ENCODE results near the gene PEX11G. TPM values are rescaled to one million over a fixed set of nuclear protein-coding genes. Genes with fewer than 3 reads are reported as not detected.

PEX11G gene
- total RNA-seq, 1 experiment from 2014 or later: 2.8 TPM

DNA sequence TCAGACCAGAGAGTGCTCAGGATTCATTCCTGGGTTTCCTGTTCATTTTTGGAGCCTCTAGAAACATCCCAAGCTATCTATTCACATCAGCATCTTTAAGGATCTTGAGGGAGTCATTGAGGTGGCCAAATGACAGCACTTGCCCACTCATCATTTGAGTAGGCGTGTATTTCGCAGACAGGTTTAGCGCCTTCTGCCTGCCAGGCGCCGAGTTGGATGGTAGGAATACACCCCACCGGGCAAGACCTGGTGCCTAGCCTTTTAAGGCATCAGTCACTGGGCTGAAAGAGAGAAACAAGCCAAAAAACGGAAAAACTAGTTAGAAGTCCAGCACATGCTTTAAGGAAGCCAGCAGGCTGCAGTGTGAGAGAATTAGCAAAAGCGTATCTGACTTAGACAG, 33.8 kb downstream of the PEX11G start:
- Histone ChIP-seq H4K8ac (replicated peaks; ENCODE audit: insufficient read length, low read depth, low read length) (no peak overlapping the region), H3K4me2 (ENCODE audit: insufficient read depth, insufficient read length, low read length) (no peak overlapping the region), H4K20me1 (ENCODE audit: control insufficient read depth, insufficient read depth, insufficient read length) (no peaks in the 10 kb centered on the region), H4K91ac (ENCODE audit: insufficient read length, low read depth, low read length) (no peak overlapping the region), H3K56ac (ENCODE audit: insufficient read length, low read depth, low read length) (no peak overlapping the region), H2AK5ac (ENCODE audit: insufficient read length, low read length) (no peak overlapping the region), H2BK120ac (ENCODE audit: low read depth, low read length, poor library complexity, severe bottlenecking) (no peak overlapping the region), H3K14ac (ENCODE audit: insufficient read depth, low read length) (no peak overlapping the region), H2BK15ac (ENCODE audit: low read depth, low read length) (no peak overlapping the region), H3K79me2 (ENCODE audit: insufficient read depth, low read length) (no peaks in the 10 kb centered on the region), H2BK5ac (ENCODE audit: insufficient read length, low read length) (no peak overlapping the region), H3T11ph (ENCODE audit: low read length) (no peak overlapping the region), H3K27ac (ENCODE audit: insufficient read length, low read depth, low read length) (no peak overlapping the region), H3K23me2 (ENCODE audit: insufficient read length, low read depth, low read length, poor library complexity, severe bottlenecking) (no peaks in the 10 kb centered on the region), H4K5ac (ENCODE audit: insufficient read length, low read depth, low read length) (no peak overlapping the region), H3K18ac (ENCODE audit: insufficient read length, low read depth, low read length) (no peak overlapping the region), H3K23ac (ENCODE audit: insufficient read length, low read depth, low read length) (no peak overlapping the region), H3K79me1 (ENCODE audit: insufficient read depth, low read depth, low read length, poor library complexity, severe bottlenecking) (no peaks in the 10 kb centered on the region), H3K27me3 (ENCODE audit: insufficient read depth, low read length) (no peaks in the 10 kb centered on the region), H3K4me1 (ENCODE audit: insufficient read depth, low read length) (no peaks in the 10 kb centered on the region), H2AFZ (ENCODE audit: low read length) (no peak overlapping the region), H2BK20ac (ENCODE audit: low read depth, low read length, poor library complexity, severe bottlenecking) (no peak overlapping the region), H3K9me3 (ENCODE audit: control insufficient read depth, low read depth, low read length) (peaks cover 20% of the 10 kb centered on the region), H3K9ac (ENCODE audit: extremely low read depth, insufficient read length, low read length) (no peak overlapping the region), H3K4ac (ENCODE audit: low read depth, low read length) (no peak overlapping the region), H2BK12ac (ENCODE audit: insufficient read length, low read depth, low read length) (no peak overlapping the region)
- Mint-ChIP-seq H3K27ac (no peak overlapping the region; a peak in 1 of 7 replicates), H3K4me1 (no peaks in the 10 kb centered on the region), H3K4me3 (no peak overlapping the region), H3K9me3 (peaks cover 27 to 37% of the 10 kb centered on the region in 2 experiments), H3K27me3 (ENCODE audit: low read depth) (no peaks in the 10 kb centered on the region), H3K36me3 (ENCODE audit: insufficient read depth in 1 of 3, low read depth in 3 of 3) (peaks cover 56 to 78% (median 75%) of the 10 kb centered on the region in 3 experiments)
- TF ChIP-seq, protein P1, sequence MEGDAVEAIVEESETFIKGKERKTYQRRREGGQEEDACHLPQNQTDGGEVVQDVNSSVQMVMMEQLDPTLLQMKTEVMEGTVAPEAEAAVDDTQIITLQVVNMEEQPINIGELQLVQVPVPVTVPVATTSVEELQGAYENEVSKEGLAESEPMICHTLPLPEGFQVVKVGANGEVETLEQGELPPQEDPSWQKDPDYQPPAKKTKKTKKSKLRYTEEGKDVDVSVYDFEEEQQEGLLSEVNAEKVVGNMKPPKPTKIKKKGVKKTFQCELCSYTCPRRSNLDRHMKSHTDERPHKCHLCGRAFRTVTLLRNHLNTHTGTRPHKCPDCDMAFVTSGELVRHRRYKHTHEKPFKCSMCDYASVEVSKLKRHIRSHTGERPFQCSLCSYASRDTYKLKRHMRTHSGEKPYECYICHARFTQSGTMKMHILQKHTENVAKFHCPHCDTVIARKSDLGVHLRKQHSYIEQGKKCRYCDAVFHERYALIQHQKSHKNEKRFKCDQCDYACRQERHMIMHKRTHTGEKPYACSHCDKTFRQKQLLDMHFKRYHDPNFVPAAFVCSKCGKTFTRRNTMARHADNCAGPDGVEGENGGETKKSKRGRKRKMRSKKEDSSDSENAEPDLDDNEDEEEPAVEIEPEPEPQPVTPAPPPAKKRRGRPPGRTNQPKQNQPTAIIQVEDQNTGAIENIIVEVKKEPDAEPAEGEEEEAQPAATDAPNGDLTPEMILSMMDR (conservative IDR thresholded peaks at IDR 0.05): no peak
- DNase-seq: no peak
- WGBS (ENCODE audit: extremely low coverage, insufficient read length, low lambda C conversion rate): no CpG with 5 or more reads among the region's 8 CpGs

Measured in H9 (cell line).